Measurements from ENCODE around the gene AOC3.
A peak's percentile ranks its signal among the peaks of the same experiment; 100 is the strongest.

The AOC3 gene, protein sequence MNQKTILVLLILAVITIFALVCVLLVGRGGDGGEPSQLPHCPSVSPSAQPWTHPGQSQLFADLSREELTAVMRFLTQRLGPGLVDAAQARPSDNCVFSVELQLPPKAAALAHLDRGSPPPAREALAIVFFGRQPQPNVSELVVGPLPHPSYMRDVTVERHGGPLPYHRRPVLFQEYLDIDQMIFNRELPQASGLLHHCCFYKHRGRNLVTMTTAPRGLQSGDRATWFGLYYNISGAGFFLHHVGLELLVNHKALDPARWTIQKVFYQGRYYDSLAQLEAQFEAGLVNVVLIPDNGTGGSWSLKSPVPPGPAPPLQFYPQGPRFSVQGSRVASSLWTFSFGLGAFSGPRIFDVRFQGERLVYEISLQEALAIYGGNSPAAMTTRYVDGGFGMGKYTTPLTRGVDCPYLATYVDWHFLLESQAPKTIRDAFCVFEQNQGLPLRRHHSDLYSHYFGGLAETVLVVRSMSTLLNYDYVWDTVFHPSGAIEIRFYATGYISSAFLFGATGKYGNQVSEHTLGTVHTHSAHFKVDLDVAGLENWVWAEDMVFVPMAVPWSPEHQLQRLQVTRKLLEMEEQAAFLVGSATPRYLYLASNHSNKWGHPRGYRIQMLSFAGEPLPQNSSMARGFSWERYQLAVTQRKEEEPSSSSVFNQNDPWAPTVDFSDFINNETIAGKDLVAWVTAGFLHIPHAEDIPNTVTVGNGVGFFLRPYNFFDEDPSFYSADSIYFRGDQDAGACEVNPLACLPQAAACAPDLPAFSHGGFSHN

DNA sequence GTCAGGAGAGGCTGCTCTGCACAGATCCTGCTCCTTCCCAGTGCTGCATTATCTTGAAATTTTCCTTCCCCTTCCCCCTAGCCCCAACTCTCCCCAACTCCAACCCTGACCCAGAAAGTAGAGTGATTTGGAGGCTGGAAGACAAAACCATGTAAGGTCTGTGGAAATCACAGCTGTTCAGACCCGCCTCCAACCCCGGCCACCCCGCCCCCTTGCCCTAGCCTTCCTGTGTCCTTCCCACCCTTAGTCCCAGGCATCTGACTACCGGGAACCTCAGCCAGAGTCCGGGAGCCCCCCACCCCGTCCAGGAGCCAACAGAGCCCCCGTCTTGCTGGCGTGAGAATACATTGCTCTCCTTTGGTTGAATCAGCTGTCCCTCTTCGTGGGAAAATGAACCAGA, at the start of gene AOC3:
Gene AOC3 (plus strand): TSS at position 246 of the 400 bp plus-strand sequence. CDS start 145 bp downstream, at position 391.
- no peak for DNase-seq (ENCODE audit: low read depth)
- TF ChIP-seq, protein P1, sequence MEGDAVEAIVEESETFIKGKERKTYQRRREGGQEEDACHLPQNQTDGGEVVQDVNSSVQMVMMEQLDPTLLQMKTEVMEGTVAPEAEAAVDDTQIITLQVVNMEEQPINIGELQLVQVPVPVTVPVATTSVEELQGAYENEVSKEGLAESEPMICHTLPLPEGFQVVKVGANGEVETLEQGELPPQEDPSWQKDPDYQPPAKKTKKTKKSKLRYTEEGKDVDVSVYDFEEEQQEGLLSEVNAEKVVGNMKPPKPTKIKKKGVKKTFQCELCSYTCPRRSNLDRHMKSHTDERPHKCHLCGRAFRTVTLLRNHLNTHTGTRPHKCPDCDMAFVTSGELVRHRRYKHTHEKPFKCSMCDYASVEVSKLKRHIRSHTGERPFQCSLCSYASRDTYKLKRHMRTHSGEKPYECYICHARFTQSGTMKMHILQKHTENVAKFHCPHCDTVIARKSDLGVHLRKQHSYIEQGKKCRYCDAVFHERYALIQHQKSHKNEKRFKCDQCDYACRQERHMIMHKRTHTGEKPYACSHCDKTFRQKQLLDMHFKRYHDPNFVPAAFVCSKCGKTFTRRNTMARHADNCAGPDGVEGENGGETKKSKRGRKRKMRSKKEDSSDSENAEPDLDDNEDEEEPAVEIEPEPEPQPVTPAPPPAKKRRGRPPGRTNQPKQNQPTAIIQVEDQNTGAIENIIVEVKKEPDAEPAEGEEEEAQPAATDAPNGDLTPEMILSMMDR (conservative IDR thresholded peaks at IDR 0.05; ENCODE audit: low read depth, low read length): no peak
- no peak within 1 kb of the TSS for H3K4me3 ChIP-seq (ENCODE audit: low read depth, low read length)

DNA sequence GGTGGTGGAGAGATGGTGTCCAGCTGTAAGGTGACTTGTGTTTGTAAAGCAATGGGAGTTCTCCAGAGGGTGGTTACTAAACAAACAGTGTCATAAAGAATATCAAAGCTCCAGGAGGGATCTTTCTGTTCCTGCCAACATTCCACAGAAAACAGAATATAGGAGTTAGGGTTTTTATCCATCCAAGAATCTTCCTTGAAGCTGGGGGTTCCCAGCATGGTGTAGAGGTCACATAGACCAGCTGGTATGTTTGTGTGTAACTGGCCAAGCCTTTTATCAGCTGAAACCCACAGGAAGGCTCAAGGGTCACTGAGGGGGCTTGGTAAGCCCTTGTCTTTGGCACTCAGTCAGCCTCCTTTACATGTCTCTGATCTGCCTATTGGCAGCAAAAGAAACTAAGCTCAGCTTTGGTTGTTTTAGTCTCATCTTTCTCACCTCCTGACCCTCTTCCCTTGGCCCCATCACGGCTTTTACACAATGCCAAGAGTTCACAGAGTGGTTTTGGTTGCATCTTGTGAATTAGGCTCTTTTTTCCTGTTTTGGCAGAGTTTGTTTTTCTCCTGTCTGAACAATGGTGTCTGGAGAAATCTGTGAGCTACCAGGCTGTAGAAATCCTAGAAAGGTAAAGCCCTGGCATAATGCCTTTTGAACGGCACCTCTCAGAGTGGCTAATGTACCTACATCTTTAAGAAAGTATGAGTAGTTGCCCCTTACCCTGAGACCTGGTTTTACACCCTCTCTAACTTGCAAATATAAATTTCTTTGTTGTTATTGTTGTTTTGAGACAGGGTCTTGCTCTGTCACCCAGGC, 47.7 kb upstream of the AOC3 start:
- DNase-seq (ENCODE audit: low read depth): peak; percentile 90
- TF ChIP-seq, protein P1 (conservative IDR thresholded peaks at IDR 0.05; ENCODE audit: low read depth, low read length): no peak
- no peak overlapping the region for H3K4me3 ChIP-seq (ENCODE audit: low read depth, low read length)

- no peak for DNase-seq (ENCODE audit: low read depth)
- no peak overlapping the region for H3K4me3 ChIP-seq (ENCODE audit: low read depth, low read length)
- TF ChIP-seq, protein P1 (conservative IDR thresholded peaks at IDR 0.05; ENCODE audit: low read depth, low read length): no peak
Observed at GRCh38 chr17:42804918-42805367, 46.1 kb upstream of the AOC3 start.

DNA sequence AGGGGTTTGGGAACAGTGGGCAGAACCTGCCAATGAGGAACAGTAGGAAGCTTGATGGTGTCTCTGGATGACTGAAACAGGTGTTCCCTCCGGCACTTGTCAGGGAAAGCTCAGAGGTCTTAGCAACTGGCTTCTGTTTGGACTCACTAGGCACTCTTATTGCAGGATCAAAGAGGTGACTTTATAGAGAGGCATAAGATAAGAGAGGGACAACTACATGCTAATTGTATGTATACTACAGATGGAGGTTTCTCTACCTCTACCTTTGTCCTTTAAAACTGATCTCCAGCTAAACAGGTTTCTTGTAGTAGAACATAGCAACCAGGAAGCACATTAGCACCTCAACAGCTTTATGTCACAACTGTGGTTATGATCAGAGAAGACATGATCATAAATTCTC, 44.8 kb upstream of the AOC3 start:
- no peak for DNase-seq (ENCODE audit: low read depth)
- H3K4me3 ChIP-seq (ENCODE audit: low read depth, low read length): no peak overlapping the region
- TF ChIP-seq, protein P1 (conservative IDR thresholded peaks at IDR 0.05; ENCODE audit: low read depth, low read length): no peak

DNA sequence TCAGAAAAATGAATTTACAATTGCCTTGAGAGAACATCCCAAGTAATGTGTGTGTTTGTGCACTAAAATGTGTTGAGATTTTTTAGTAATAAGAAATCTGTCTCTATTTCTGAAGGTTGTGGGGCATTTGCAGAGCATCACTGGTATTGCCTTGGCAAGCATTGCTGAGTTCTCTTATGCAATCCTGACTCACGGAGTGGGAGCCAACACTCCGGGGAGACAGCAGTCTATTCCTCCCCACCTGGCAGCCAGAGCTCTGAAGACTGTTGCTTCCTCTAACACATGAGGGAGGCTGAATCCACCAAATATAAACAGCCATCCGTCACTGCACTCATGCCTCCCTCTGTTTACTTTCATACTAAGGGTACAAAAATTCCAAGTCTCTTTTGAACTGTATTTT, 41.7 kb upstream of the AOC3 start:
- peak; percentile 87 for DNase-seq (ENCODE audit: low read depth)
- TF ChIP-seq, protein P1 (conservative IDR thresholded peaks at IDR 0.05; ENCODE audit: low read depth, low read length): no peak
- no peak overlapping the region for H3K4me3 ChIP-seq (ENCODE audit: low read depth, low read length)

GRCh38 chr17:42814633-42815399, 36.2 kb upstream of the AOC3 start:
- TF ChIP-seq, protein P1 (conservative IDR thresholded peaks at IDR 0.05; ENCODE audit: low read depth, low read length): no peak
- no peak overlapping the region for H3K4me3 ChIP-seq (ENCODE audit: low read depth, low read length)

More at GRCh38 chr17:42814633-42815399, 36.2 kb upstream of the AOC3 start:
- DNase-seq (ENCODE audit: low read depth): peak; percentile 44

Data from choroid plexus epithelial cell (primary cell).